Left lobe of liver (tissue), 2 donors: ENCODE data around the gene MACC1. TPM values are rescaled to one million over a fixed set of nuclear protein-coding genes. Genes with fewer than 3 reads are reported as not detected.
"Not testable (repeated sequence)": the region's sequence is repeated elsewhere in the genome, so short reads cannot be mapped to it uniquely, and the experiment has no call there.

ENCODE experiments used
- ATAC-seq: fragments of 200-7000 bp; cut with Tn5 transposase; one replicate; pipeline ENCODE4 v1.9.1; 2020; ENCODE audit warnings: mild to moderate bottlenecking, moderate library complexity
- DNase-seq: peaks from one replicate; pipeline ENCODE4 v3.0.0-alpha.2; 2020; ENCODE audit warnings: low spot score
- total RNA-seq: library from RNA; stranded (reverse); gene quantifications from one replicate; pipeline ENCODE4 v1.2.1, GENCODE V29; 2021
- donor health status: DM: no; HTN: no; CAD: no; lungs with moderate emphysema.
- donor health status: DM: no; HTN: yes; CAD: no.

The MACC1 gene
- total RNA-seq, 1 donor from 2014 or later: 0.38 TPM

- ATAC-seq (no peak), DNase-seq (no peak)
Measured at GRCh38 chr7:20208651-20209307, 8.4 kb downstream of the MACC1 start.

GRCh38 chr7:20207811-20208210, 9.4 kb downstream of the MACC1 start:
- not testable (repeated sequence) for ATAC-seq, DNase-seq

- DNase-seq (no peak), ATAC-seq (no peak)
Measured at GRCh38 chr7:20206104-20206896, 10.9 kb downstream of the MACC1 start.

- ATAC-seq (no peak), DNase-seq (no peak)
Measured at GRCh38 chr7:20203316-20203715, 13.9 kb downstream of the MACC1 start.

- ATAC-seq: peak; percentile 40
- DNase-seq: no peak
Measured at GRCh38 chr7:20201380-20201779, 15.8 kb downstream of the MACC1 start.

- DNase-seq: no peak
- ATAC-seq: no peak
Measured at GRCh38 chr7:20200971-20201370, 16.2 kb downstream of the MACC1 start.

GRCh38 chr7:20200361-20200760, 16.8 kb downstream of the MACC1 start:
- no peak for ATAC-seq
- no peak for DNase-seq

GRCh38 chr7:20199015-20199737, 18.0 kb downstream of the MACC1 start:
- ATAC-seq (peak; percentile 33), DNase-seq (no peak)

GRCh38 chr7:20198260-20198659, 18.9 kb downstream of the MACC1 start:
- no peak for DNase-seq
- no peak for ATAC-seq

GRCh38 chr7:20197837-20198236, 19.3 kb downstream of the MACC1 start:
- ATAC-seq (peak; percentile 32), DNase-seq (no peak)

- ATAC-seq (no peak), DNase-seq (no peak)
Measured at GRCh38 chr7:20197125-20197748, 19.9 kb downstream of the MACC1 start.

GRCh38 chr7:20194343-20194995, 22.7 kb downstream of the MACC1 start:
- DNase-seq (no peak), ATAC-seq (no peak)

GRCh38 chr7:20193873-20194272, 23.3 kb downstream of the MACC1 start:
- no peak for ATAC-seq
- DNase-seq: no peak

- ATAC-seq: no peak
Measured at GRCh38 chr7:20193242-20193777, 23.9 kb downstream of the MACC1 start.

GRCh38 chr7:20191391-20191869, 25.8 kb downstream of the MACC1 start:
- DNase-seq: no peak
- no peak for ATAC-seq

More at GRCh38 chr7:20193242-20193777, 23.9 kb downstream of the MACC1 start:
- DNase-seq: no peak

GRCh38 chr7:20190560-20191390, 26.4 kb downstream of the MACC1 start:
- no peak for DNase-seq

GRCh38 chr7:20189852-20190251, 27.3 kb downstream of the MACC1 start:
- DNase-seq (no peak), ATAC-seq (no peak)

More at GRCh38 chr7:20190560-20191390, 26.4 kb downstream of the MACC1 start:
- no peak for ATAC-seq

- ATAC-seq (no peak), DNase-seq (no peak)
Measured at GRCh38 chr7:20188567-20188966, 28.6 kb downstream of the MACC1 start.

- not testable (repeated sequence) for ATAC-seq, DNase-seq
Measured at GRCh38 chr7:20187850-20188249, 29.3 kb downstream of the MACC1 start.
